Muscle layer of duodenum (tissue), 2 donors: ENCODE measurements around the gene DEXI.
"Not testable (repeated sequence)": the region's sequence is repeated elsewhere in the genome, so short reads cannot be mapped to it uniquely, and the experiment has no call there.

Experiments used
- H3K27ac ChIP-seq: one replicate; pipeline ENCODE4 v1.7.0; 2013; ENCODE audit warnings: mild to moderate bottlenecking, low read length
- H3K27me3 ChIP-seq: one replicate; pipeline ENCODE4 v1.7.0; 2013; ENCODE audit warnings: low read depth, mild to moderate bottlenecking, control low read depth, low read length
- H3K36me3 ChIP-seq, 2 donors: one replicate each; pipeline ENCODE4 v1.7.0; 2013; ENCODE audit warnings: low read length in 2 of 2, control low read depth in 1 of 2, mild to moderate bottlenecking in 1 of 2; ENCODE audit not compliant: insufficient read depth in 2 of 2, control insufficient read depth in 1 of 2
- H3K4me1 ChIP-seq, 2 donors: one replicate each; pipeline ENCODE4 v1.7.0; 2013; ENCODE audit warnings: low read length in 2 of 2, mild to moderate bottlenecking in 2 of 2, control low read depth in 1 of 2, moderate library complexity in 1 of 2; ENCODE audit not compliant: insufficient read depth in 2 of 2, control insufficient read depth in 1 of 2
- H3K4me3 ChIP-seq, 2 donors: one replicate each; pipeline ENCODE4 v1.7.0; 2013; ENCODE audit warnings: low read length in 2 of 2, low read depth in 1 of 2, mild to moderate bottlenecking in 1 of 2
- H3K9me3 ChIP-seq, 2 donors: one replicate each; pipeline ENCODE4 v1.7.0; 2013; ENCODE audit warnings: low read length in 2 of 2, control low read depth in 1 of 2, mild to moderate bottlenecking in 1 of 2; ENCODE audit not compliant: control insufficient read depth in 1 of 2
- donor health status: healthy.

The DEXI gene

GRCh38 chr16:10967986-10968385 is 25.7 kb upstream of the DEXI start:
- H3K9me3 ChIP-seq, result no peaks in the 10 kb centered on the region
- peaks cover 19 to 28% of the 10 kb centered on the region in 2 donors for H3K36me3 ChIP-seq
- no peak overlapping the region for H3K4me3 ChIP-seq
- peaks cover 9 to 14% of the 10 kb centered on the region in 2 donors for H3K4me1 ChIP-seq
- H3K27ac ChIP-seq, result no peak overlapping the region
- no peaks in the 10 kb centered on the region for H3K27me3 ChIP-seq

DNA sequence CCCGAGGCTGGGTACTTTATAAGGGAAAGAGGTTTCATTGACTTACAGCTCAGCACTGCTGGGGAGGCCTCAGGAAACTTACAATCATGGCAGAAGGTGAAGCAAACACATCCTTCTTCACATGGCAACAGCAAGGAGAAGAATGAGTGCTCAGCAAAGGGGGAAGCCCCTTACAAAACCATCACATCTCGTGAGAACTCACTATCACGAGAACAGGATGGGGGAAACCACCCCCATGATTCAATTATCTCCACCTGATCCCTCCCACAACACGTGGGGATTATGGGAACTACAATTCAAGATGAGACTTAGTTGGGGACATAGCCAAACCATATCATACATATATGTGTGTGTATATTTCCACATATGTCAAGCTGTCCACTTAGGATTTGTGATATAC is 24.3 kb upstream of the DEXI start:
- H3K27ac ChIP-seq, H3K9me3 ChIP-seq, H3K4me1 ChIP-seq, H3K27me3 ChIP-seq, H3K4me3 ChIP-seq: not testable (repeated sequence)
- H3K36me3 ChIP-seq, result peaks cover 20 to 29% of the 10 kb centered on the region in 2 donors

GRCh38 chr16:10966129-10966528 is 23.9 kb upstream of the DEXI start:
- H3K36me3 ChIP-seq, result peaks cover 18 to 26% of the 10 kb centered on the region in 2 donors
- H3K4me1 ChIP-seq, result peaks cover 7 to 8% of the 10 kb centered on the region in 2 donors
- H3K9me3 ChIP-seq, result no peaks in the 10 kb centered on the region
- no peak overlapping the region for H3K27ac ChIP-seq
- H3K27me3 ChIP-seq, result no peaks in the 10 kb centered on the region
- no peak overlapping the region for H3K4me3 ChIP-seq

DNA sequence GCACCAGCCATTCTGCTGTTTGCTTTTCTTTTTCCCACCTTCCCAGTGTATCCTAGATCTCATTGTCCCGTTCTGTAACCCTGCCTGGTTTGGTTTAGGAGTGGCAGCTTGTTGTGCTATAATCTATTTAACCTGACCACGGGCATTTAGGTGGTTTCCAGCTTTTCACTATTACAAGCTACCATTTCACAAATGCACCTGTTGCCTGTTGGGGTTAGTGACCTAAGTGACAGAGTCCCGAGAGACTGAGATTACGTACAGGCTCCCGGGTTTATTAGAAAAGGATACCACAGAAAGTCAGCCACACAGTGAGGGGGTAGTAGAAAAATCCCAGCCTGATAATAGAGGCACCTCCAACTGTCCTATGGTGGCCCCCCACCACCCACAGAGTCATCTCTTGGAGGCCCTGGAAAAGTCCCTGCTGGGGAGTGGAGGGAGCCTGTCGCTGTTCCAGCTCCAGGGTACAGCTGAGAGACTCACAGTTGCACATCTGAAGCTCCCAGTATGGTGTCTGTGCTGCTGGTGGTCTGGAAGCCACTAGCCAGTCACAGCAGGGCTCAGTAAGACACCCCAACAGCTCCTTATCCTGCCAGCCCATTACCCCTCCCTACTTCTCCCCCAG is 23.3 kb upstream of the DEXI start:
- Histone ChIP-seq H3K27me3 (no peaks in the 10 kb centered on the region), H3K9me3 (no peaks in the 10 kb centered on the region), H3K4me3 (no peak overlapping the region), H3K36me3 (peaks cover 13 to 21% of the 10 kb centered on the region in 2 donors), H3K27ac (no peak overlapping the region), H3K4me1 (peaks cover 7 to 9% of the 10 kb centered on the region in 2 donors)

DNA sequence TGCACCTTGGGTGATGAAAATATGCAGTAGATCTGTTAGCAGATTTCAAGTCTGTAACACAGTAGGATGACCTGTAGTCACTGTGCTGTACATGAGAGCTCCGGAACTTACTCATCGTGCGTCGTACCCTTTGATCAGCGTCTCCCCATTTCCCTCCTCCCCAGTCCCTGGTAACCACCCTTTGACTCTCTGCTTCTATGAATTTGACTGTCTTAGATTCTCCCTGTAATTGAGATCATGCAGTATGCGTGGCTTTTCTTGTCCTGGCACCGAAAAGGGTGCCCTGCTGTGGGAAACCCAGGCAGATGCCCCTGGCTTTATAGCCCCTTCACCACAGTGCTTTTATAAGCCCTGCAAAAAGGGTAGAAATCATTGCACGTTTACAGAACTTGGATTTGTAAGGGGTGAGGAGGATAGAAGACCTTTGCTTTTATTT is 22.6 kb upstream of the DEXI start:
- H3K9me3 ChIP-seq, result no peaks in the 10 kb centered on the region
- H3K36me3 ChIP-seq, result peaks cover 9 to 17% of the 10 kb centered on the region in 2 donors
- H3K4me1 ChIP-seq, result peaks cover 7 to 9% of the 10 kb centered on the region in 2 donors
- H3K4me3 ChIP-seq, result no peak overlapping the region
- H3K27me3 ChIP-seq, result no peaks in the 10 kb centered on the region
- H3K27ac ChIP-seq, result no peak overlapping the region

DNA sequence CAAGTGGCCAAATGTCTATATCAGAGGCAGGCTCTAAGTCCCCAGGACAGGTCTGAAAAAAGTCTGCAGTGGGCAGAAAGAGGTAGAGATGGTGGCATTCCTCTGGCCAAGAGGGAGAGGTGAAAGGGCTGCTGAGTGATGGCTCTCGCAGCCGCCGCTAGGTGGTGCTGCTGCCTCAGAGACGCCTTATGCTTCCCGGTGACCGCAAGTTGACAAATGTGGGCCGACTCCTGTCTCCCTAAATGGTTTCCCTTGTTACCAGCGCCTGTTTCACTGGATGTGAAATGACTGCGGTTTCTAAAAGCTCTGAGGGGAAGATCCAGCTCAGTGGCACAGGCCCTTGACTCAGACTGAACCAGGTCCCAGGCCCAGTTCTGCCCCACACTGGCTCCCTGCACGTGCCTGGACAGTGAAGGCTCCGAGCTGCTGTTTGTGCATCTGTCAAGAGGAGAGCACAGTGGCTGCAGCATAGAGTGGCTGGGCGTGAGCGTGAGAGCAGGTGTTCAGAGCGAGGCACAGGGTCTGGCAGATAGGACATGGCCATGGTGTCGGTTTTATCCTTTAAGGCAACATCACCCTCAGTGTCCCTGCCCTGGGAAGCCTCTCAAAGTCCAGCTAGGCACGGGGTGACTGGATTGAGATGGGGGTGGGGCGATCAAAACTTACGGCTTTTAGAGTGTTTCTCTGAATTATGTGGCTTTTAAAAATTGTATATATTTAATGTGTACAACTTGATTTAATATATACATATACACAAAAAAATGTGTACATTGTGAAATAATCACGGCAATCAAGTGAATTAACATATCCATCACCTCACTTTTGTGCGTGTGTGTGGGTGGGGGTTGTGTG is 22.0 kb upstream of the DEXI start:
- H3K9me3 ChIP-seq, result no peaks in the 10 kb centered on the region
- no peaks in the 10 kb centered on the region for H3K27me3 ChIP-seq
- H3K36me3 ChIP-seq, result peaks cover 5 to 17% of the 10 kb centered on the region in 2 donors
- H3K4me1 ChIP-seq, result peaks cover 7 to 9% of the 10 kb centered on the region in 2 donors
- H3K4me3 ChIP-seq, result peak overlapping the region; percentile 33 to 37
- H3K27ac ChIP-seq, result no peak overlapping the region

DNA sequence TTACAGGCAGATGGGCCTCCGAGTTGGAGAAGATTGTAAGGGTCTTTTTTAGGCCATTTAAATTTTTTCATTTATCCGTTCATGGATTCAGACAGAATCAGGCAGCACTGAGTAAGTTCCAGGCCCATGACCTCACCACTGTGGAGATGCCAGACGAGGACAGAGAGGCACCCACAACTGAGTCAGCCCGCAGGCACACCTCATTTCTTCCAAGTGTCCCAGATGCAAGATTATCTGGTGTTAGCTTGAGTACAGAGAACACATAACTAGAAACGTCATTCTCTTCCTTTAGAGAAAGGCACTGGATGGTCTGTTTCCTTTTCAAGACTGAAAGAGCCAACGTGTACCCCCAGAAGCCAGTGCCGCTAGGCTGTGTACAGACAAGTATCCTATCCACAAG is 19.0 kb upstream of the DEXI start:
- H3K27ac ChIP-seq, result no peak overlapping the region
- no peak overlapping the region for H3K4me3 ChIP-seq
- H3K27me3 ChIP-seq, result no peaks in the 10 kb centered on the region

DNA sequence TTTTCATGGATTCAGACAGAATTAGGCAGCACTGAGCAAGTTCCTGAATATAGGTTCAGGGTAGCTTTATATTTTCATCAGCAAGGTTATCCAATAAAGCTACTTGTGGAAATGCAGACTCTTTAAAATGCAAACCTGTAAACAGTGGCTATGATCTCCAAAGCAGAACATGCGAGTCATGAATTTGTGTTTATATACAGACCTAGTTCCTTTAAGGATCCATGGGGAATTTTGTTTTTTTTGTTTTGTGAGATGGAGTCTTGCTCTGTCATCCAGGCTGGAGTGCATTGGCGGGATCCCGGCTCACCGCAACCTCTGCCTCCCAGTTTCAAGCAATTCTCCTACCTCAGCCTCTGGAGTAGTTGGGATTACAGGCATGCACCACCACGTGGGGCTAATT is 16.9 kb upstream of the DEXI start:
- H3K4me3 ChIP-seq, result no peak overlapping the region
- H3K9me3 ChIP-seq, result no peaks in the 10 kb centered on the region
- peaks cover 4 to 9% of the 10 kb centered on the region in 2 donors for H3K4me1 ChIP-seq
- H3K36me3 ChIP-seq, result peaks cover 5 to 30% of the 10 kb centered on the region in 2 donors
- H3K27ac ChIP-seq, result no peak overlapping the region
- no peaks in the 10 kb centered on the region for H3K27me3 ChIP-seq

More for the DNA sequence above, 19.0 kb upstream of the DEXI start:
- peaks cover 7 to 9% of the 10 kb centered on the region in 2 donors for H3K4me1 ChIP-seq
- H3K9me3 ChIP-seq, result no peaks in the 10 kb centered on the region
- H3K36me3 ChIP-seq, result peaks cover 5 to 30% of the 10 kb centered on the region in 2 donors

- Histone ChIP-seq H3K27me3 (no peaks in the 10 kb centered on the region), H3K4me3 (no peak overlapping the region), H3K4me1 (peaks cover 0 to 9% of the 10 kb centered on the region in 2 donors), H3K36me3 (peaks cover 0 to 21% of the 10 kb centered on the region in 2 donors), H3K27ac (no peak overlapping the region), H3K9me3 (no peaks in the 10 kb centered on the region)
These were observed 15.7 kb upstream of the DEXI start for GRCh38 chr16:10957771-10958482.

DNA sequence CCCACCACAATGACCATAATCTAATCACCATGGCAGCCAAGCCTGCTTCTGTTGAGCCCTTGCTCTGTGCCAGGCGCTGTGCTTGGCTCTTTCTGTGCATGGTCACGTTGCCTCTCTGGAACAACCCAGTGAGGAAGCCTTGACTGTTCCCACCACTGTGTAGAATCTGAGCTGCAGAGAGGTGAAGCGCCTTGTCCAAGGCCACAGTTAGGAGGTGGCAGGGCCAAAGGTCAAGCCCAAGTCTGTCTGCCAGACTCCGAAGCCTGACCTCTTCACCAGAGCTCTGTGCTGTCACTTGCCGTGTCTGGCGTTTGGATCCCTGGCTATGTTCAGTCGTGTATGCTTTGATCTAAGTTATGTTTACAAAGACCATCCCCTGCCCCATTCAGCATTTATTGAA is 12.6 kb upstream of the DEXI start:
- Histone ChIP-seq H3K36me3 (peaks cover 0 to 12% of the 10 kb centered on the region in 2 donors), H3K4me3 (no peak overlapping the region), H3K4me1 (peaks cover 3 to 4% of the 10 kb centered on the region in 2 donors), H3K27me3 (no peaks in the 10 kb centered on the region), H3K27ac (no peak overlapping the region), H3K9me3 (no peaks in the 10 kb centered on the region)

DNA sequence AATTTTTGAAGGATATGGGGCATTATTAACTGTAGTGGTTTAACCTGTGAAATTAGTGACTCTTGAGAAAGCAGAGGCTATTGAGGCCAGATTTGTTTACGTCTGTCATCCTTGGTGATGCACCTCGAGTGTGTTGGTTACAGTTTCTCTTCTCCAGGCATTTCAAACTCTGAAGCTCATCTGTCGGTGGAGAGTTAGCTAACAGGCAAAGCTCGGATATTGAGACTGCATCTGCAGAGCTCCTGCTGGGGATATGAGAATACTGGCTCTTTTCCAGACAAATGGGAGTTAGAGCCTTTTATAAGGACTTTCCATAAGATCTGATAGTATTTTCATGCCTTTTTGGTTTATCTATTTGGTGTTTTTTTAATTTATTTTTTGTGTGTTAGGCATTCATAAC is 8.8 kb upstream of the DEXI start:
- no peaks in the 10 kb centered on the region for H3K27me3 ChIP-seq
- H3K36me3 ChIP-seq, result no peaks in the 10 kb centered on the region
- no peaks in the 10 kb centered on the region for H3K9me3 ChIP-seq
- no peak overlapping the region for H3K27ac ChIP-seq
- H3K4me1 ChIP-seq, result peaks cover 4 to 10% of the 10 kb centered on the region in 2 donors
- H3K4me3 ChIP-seq, result no peak overlapping the region
